Measurements from ENCODE around the gene TCTN3.
"Not testable (repeated sequence)": the region's sequence is repeated elsewhere in the genome, so short reads cannot be mapped to it uniquely, and the experiment has no call there.

The TCTN3 gene
- 16.0 to 51.6 (median 41.4) reads per million in 18 experiments for total RNA-seq

GRCh38 chr10:95693668-95694534 lies at the start of gene TCTN3:
Gene TCTN3 (minus strand): TSS chr10:95693927. CDS start chr10:95693899, 28 bp downstream.
- peak; percentile 100 for DNase-seq

- DNase-seq, result no peak
Measured at GRCh38 chr10:95742962-95743535, 49.3 kb upstream of the TCTN3 start.

- no peak for DNase-seq
Measured at GRCh38 chr10:95742485-95742884, 48.8 kb upstream of the TCTN3 start.

GRCh38 chr10:95741807-95742467 lies 48.2 kb upstream of the TCTN3 start:
- DNase-seq, result peak; percentile 81 to 92

GRCh38 chr10:95739056-95739455 lies 45.3 kb upstream of the TCTN3 start:
- no peak for DNase-seq

- not testable (repeated sequence) for DNase-seq
Measured at GRCh38 chr10:95732907-95733306, 39.2 kb upstream of the TCTN3 start.

- peak in 1 of 2 donors; percentile 67 for DNase-seq
Measured at GRCh38 chr10:95730233-95730632, 36.5 kb upstream of the TCTN3 start.

GRCh38 chr10:95729323-95730055 lies 35.8 kb upstream of the TCTN3 start:
- peak in 1 of 2 donors; percentile 43 for DNase-seq

- DNase-seq, result peak; percentile 32 to 40
Measured at GRCh38 chr10:95728526-95728925, 34.8 kb upstream of the TCTN3 start.

- not testable (repeated sequence) for DNase-seq
Measured at GRCh38 chr10:95722496-95722895, 28.8 kb upstream of the TCTN3 start.

GRCh38 chr10:95720745-95721144 lies 27.0 kb upstream of the TCTN3 start:
- DNase-seq, result not testable (repeated sequence)

- peak; percentile 22 to 64 for DNase-seq
Measured at GRCh38 chr10:95716866-95717265, 23.1 kb upstream of the TCTN3 start.

- DNase-seq, result peak; percentile 49 to 65
Measured at GRCh38 chr10:95716466-95716865, 22.7 kb upstream of the TCTN3 start.

- no peak for DNase-seq
Measured at GRCh38 chr10:95711492-95711891, 17.8 kb upstream of the TCTN3 start.

GRCh38 chr10:95706990-95707389 lies 13.3 kb upstream of the TCTN3 start:
- no peak for DNase-seq

- DNase-seq, result no peak
Measured at GRCh38 chr10:95706573-95706972, 12.8 kb upstream of the TCTN3 start.

- DNase-seq, result no peak
Measured at GRCh38 chr10:95698415-95698814, 4.7 kb upstream of the TCTN3 start.

- peak; percentile 88 to 91 for DNase-seq
Measured at GRCh38 chr10:95697429-95697828, 3.7 kb upstream of the TCTN3 start.

- no peak for DNase-seq
Measured at GRCh38 chr10:95694665-95695064, 938 bp upstream of the TCTN3 start.

- no peak for DNase-seq
Measured at GRCh38 chr10:95693071-95693667, 558 bp downstream of the TCTN3 start.

- DNase-seq, result no peak
Measured at GRCh38 chr10:95691281-95691680, 2.4 kb downstream of the TCTN3 start.

- no peak for DNase-seq
Measured at GRCh38 chr10:95688648-95689047, 5.1 kb downstream of the TCTN3 start.

Data from inflammatory macrophage (primary cell).